Large intestine (tissue), 3 donors: ENCODE measurements around the gene EPS15. TPM values are rescaled to one million over a fixed set of nuclear protein-coding genes. Genes with fewer than 3 reads are reported as not detected.
"Not testable (repeated sequence)": the region's sequence is repeated elsewhere in the genome, so short reads cannot be mapped to it uniquely, and the experiment has no call there.

ENCODE experiments used
- DNase-seq, 2 donors: peaks; one replicate each; pipeline versions ENCODE4 v3.0.0 to v3.0.0-alpha.2; 2013
- H3K27ac ChIP-seq: one replicate; pipeline ENCODE4 v1.5.1; 2013; ENCODE audit warnings: low read length
- H3K27me3 ChIP-seq: 2 replicates; pipeline ENCODE4 v1.6.1; 2013; ENCODE audit warnings: low read length; ENCODE audit not compliant: control insufficient read depth, insufficient read depth
- H3K36me3 ChIP-seq: 2 replicates; pipeline ENCODE4 v1.6.1; 2013; ENCODE audit warnings: low read length; ENCODE audit not compliant: control insufficient read depth, insufficient read depth
- H3K4me1 ChIP-seq: one replicate; pipeline ENCODE4 v1.6.1; 2013; ENCODE audit warnings: low read length; ENCODE audit not compliant: control insufficient read depth, insufficient read depth
- H3K4me3 ChIP-seq: one replicate; pipeline ENCODE4 v1.5.1; 2013; ENCODE audit warnings: low read length
- H3K9me3 ChIP-seq: one replicate; pipeline ENCODE4 v1.6.1; 2013; ENCODE audit warnings: mild to moderate bottlenecking, low read depth, low read length, moderate library complexity; ENCODE audit not compliant: control insufficient read depth
- WGBS: methylation state at CpG from one replicate; pipeline ENCODE4 v1.1.5; 2013; ENCODE audit warnings: low lambda C conversion rate; ENCODE audit not compliant: insufficient coverage; 5-methylcytosine and 5-hydroxymethylcytosine counted together
- polyA plus RNA-seq: library from polyadenylated mRNA; unstranded; fragments of 120-200 nt; gene quantifications from one replicate; pipeline ENCODE4 v1.2.1, GENCODE V29; 2013

Gene EPS15
- polyA plus RNA-seq, 1 donor: 34.2 TPM

DNA sequence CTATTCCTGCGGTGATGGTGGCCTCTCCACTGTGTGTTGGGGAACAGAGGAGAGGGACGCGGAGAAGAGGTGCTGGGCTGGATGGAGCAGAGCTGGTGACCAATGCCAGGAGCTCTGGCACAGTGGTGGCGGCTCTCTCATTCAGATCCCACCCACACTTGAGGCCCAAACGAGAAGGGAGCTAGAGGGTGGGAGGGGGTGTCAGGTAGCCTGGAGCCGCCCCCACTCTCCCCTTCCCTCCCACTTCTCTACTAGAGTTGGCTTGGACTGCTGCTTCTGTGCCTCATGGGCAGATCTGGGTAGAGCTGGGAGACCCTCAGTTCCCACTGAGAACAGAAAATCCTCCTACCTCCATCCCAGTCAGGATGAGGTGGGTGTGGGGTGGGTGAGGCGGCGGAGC lies 192.2 kb downstream of the EPS15 start:
- no peak overlapping the region for H3K4me3 ChIP-seq
- no peaks in the 10 kb centered on the region for H3K9me3 ChIP-seq
- no peak for DNase-seq
- peaks cover 22% of the 10 kb centered on the region for H3K4me1 ChIP-seq
- peaks cover 3% of the 10 kb centered on the region for H3K36me3 ChIP-seq
- WGBS: no CpG with 5 or more reads among the region's 8 CpGs
- no peak overlapping the region for H3K27ac ChIP-seq
- H3K27me3 ChIP-seq: peaks cover 5% of the 10 kb centered on the region

DNA sequence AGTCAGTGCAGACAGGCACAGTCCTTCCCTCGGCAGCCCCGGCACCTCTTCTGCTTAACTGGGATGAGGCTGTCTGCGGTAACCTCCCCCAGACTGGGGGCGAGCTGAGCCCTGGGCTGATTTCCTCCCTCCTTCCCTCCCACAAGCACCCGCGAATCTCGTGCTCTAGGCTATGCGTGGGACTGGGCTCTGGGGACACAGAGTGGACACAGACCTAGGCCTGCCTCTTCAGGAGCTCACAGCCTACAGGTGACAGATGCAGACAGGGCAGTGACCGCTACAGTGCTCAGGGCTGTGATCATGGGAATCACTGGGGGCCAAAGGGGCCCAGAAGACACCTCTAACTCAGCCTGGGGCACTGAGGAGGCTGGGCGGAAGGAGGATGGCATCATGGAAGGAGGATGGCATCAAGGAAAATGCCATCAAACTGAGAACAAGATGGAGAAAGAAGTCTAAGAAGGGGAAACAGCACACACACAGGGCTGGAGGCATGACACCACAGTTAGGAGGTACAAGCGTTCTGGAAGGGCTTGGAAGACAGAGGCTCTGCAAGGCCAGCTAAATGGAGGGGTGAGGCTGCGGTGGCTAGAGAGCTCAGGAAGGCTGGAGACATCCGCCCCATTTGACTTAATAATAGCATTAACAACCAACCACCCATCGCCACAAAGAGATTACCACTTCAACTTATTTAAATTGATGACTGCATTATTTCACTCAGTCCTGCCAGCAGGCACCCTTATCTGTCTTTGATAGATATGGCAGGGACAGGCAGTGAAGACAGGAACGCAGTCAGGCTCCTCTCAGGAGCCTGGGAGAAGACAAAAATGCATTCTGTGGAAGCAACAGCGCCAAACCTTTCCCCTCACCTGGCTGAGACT lies 192.9 kb downstream of the EPS15 start:
- H3K27ac ChIP-seq: no peak overlapping the region
- WGBS: 100% methylated on average over 1 of the region's 16 CpGs
- H3K9me3 ChIP-seq: no peaks in the 10 kb centered on the region
- no peak overlapping the region for H3K4me3 ChIP-seq
- H3K27me3 ChIP-seq: peaks cover 5% of the 10 kb centered on the region
- H3K36me3 ChIP-seq: peaks cover 3% of the 10 kb centered on the region
- no peak for DNase-seq
- H3K4me1 ChIP-seq: peaks cover 19% of the 10 kb centered on the region

DNA sequence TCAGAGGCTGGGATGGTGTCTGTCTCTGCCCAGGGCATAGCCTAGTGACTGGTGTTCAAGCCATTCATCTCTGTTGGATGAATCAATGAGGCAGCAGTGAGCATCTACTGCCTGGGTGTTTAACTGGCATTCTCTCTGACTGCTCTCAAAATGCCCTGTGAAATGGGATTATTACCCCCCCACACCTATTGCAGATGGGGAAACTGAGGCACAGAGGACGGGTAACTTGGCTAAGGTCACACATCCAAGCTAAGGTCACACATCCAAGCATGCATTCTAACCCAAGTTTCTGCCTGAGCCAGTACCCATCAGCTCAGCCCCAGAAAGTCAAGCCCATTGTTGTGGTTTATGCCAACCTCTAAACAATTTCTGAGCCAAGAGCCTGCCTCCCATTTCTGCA lies 193.7 kb downstream of the EPS15 start:
- DNase-seq: no peak
- Histone ChIP-seq H3K4me3 (no peak overlapping the region), H3K4me1 (peaks cover 15% of the 10 kb centered on the region), H3K27me3 (peaks cover 5% of the 10 kb centered on the region), H3K9me3 (no peaks in the 10 kb centered on the region), H3K27ac (no peak overlapping the region), H3K36me3 (peaks cover 3% of the 10 kb centered on the region)
- no CpG with 5 or more reads among the region's 1 CpG for WGBS

DNA sequence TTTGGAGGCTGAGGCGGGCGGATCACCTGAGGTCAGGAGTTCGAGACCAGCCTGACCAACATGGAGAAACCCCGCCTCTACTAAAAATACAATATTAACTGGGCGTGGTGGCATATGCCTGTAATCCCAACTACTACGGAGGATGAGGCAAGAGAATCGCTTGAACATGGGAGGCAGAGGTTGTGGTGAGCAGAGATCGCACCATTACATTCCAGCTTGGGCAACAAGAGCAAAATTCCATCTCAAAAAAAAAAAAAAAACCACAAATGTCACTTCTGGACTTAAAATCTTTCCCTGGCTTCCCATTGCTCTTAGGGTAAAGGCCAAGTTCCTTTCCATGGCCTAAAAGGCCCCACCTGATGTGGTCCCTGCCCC lies 194.1 kb downstream of the EPS15 start:
- peaks cover 15% of the 10 kb centered on the region for H3K4me1 ChIP-seq
- H3K27ac ChIP-seq, H3K36me3 ChIP-seq, H3K9me3 ChIP-seq, H3K27me3 ChIP-seq, H3K4me3 ChIP-seq, DNase-seq: not testable (repeated sequence)
- no CpG with 5 or more reads among the region's 8 CpGs for WGBS

DNA sequence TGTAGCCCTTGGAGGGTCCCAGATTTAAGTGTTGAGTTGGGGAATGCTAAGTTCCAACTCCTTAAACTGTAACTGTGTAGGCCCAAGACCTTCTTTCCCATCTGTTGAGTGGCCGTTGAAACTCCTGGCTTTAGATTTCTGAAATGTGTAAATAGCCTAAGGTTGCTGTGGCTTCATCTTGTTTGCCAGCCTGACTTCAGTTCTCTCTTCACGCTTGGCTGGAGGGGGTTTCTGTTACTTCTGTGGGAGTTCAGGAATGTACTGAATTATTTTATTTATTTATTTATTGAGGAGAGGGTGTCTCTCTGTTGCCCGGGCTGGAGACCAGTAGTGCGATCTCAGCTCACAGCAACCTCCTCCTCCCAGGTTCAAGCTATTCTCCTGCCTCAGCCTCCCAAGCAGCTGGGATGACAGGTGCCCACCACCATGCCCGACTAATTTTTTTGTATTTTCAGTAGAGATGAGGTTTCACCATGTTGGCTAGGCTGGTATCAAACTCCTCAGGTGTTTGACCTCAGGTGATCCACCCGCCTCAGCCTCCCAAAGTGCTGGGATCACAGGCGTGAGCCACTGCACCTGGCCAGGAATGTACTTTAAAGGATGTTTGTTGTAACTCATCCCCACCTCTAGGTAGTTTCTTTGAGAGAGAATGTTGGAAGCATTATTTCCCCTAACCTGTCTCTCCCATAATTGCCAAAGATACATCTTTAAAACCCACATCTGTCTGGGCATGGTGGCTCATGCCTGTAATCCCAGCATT lies 194.6 kb downstream of the EPS15 start:
- Histone ChIP-seq H3K9me3 (no peaks in the 10 kb centered on the region), H3K27ac (no peak overlapping the region), H3K36me3 (peaks cover 3% of the 10 kb centered on the region), H3K27me3 (no peaks in the 10 kb centered on the region), H3K4me3 (no peak overlapping the region), H3K4me1 (peaks cover 10% of the 10 kb centered on the region)
- no peak for DNase-seq
- 100% methylated on average over 1 of the region's 7 CpGs for WGBS

DNA sequence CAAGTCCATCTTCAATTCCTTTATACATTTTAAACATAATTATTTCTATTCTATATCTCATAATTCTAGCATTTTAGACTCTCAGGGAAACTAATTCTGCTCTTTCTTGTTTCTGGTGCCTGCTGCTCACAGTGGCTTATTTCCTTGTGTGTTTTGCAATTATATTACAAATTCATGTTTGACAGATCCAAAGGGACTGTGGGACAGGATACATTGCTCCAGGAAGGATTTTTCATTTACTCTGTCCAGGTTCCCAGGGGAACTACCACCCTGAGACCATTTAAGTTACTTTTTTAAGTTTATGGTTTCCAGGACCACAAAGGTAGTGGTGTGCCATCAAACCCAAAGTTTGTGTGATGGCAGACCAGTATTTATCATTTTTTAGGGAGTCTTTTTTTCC lies 195.3 kb downstream of the EPS15 start:
- Histone ChIP-seq H3K27ac (no peak overlapping the region), H3K4me3 (no peak overlapping the region), H3K4me1 (peaks cover 4% of the 10 kb centered on the region), H3K36me3 (peaks cover 2% of the 10 kb centered on the region), H3K27me3 (no peaks in the 10 kb centered on the region), H3K9me3 (no peaks in the 10 kb centered on the region)
- DNase-seq: no peak

DNA sequence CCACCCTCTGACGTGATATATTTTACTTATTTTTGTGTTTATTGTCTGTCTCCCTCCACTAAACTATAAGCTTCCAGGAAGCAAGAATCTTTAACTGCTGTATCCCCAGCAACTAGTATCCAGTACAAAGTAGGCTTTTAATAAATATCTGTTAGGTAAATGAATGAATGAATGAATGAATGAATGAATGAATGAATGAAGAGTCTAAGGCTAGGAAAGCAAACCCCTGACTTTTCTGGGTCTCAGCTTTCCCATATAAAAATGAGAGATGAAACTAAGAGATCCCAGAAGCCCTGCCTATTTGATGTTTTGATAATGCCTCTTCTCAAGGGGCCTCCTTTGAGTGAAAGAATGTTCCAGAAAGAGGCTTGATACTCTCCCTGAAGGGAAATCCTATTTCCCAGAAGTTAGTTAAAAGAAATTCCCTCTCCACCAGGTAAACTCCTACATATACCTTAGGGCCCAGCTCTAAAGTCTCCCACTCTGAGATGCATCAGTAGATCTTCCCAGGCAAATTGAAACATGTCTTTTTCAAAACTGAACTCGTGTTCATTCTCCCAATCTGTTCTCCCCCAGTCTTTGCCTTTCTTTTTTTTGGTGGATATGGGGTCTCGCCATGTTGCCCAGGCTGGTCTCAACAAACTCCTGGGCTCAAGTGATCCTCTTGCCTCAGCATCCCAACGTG lies 196.5 kb downstream of the EPS15 start:
- peaks cover 4% of the 10 kb centered on the region for H3K4me1 ChIP-seq
- H3K9me3 ChIP-seq: no peaks in the 10 kb centered on the region
- H3K36me3 ChIP-seq: no peaks in the 10 kb centered on the region
- H3K27me3 ChIP-seq: no peaks in the 10 kb centered on the region
- DNase-seq: no peak
- H3K4me3 ChIP-seq: no peak overlapping the region
- no peak overlapping the region for H3K27ac ChIP-seq
- 89% methylated on average over 1 of the region's 4 CpGs for WGBS

DNA sequence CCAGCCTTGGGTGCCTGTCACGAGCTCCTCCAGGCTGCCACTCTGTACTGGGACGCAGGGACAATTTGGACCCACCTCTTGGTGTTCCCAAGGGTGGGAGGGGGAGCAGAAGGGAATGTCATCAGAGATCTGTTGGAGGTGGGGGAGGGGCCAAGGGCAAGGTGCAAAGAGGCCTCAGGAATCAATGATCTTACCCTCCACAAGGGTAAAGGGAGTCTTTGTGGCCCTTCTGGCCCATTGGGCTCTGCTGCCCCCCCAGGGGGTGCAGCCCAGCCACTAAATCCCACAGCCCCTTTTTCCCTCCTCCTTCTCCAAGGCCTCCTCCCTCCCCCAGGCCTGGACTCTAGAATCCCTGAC lies 197.2 kb downstream of the EPS15 start:
- H3K9me3 ChIP-seq: no peaks in the 10 kb centered on the region
- no peaks in the 10 kb centered on the region for H3K36me3 ChIP-seq
- peaks cover 8% of the 10 kb centered on the region for H3K4me1 ChIP-seq
- no peak overlapping the region for H3K27ac ChIP-seq
- H3K4me3 ChIP-seq: no peak overlapping the region
- WGBS: no CpG with 5 or more reads among the region's 2 CpGs
- no peaks in the 10 kb centered on the region for H3K27me3 ChIP-seq
- peak in 1 of 2 donors; percentile 23 for DNase-seq

DNA sequence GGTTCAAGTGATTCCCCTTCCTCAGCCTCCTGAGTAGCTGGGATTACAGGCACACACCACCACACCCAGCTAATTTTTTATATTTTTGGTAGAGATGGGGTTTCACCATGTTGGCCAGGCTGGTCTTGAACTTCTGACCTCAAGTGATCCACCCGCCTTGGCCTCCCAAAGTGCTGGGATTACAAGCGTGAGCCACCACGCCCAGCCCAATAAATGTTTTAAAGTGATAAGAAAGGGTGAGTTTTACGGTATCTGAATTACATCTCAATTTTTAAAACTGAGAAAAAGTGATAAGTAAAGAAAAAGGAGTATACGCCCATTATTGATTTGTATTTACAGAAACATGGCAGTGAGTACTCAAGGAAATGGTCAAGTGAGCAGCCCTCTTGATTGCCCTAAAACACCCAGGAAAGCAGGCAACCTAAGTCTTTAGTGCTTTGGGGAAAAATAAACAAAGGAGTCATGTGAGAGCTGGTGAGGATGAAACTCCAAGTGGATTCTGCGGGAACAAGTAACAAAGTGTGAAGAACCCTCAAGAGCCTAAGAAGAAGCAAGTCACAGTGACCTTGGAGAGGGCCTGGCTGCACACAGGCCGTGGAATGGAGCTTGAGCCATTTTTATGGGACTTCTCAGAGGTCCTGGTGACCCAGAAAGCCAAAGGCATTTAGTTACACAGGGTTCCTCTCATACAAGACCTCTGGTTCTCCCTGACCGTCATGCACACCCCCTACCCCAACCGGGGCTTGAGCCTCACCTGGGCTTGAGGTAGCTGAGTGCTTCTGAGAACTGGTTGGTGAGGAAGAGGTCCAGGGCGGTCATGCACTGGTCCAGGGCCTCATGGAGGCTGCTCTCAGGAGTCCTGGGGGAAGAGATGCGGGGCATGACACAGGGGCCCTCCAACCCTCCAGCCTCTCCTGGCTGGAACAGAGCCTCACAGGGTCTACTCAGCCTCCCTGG lies 197.8 kb downstream of the EPS15 start:
- Histone ChIP-seq H3K27ac (peak overlapping the region; percentile 2), H3K4me1 (peaks cover 13% of the 10 kb centered on the region), H3K27me3 (no peaks in the 10 kb centered on the region), H3K9me3 (no peaks in the 10 kb centered on the region), H3K36me3 (no peaks in the 10 kb centered on the region), H3K4me3 (no peak overlapping the region)
- 10% methylated on average over 2 of the region's 11 CpGs for WGBS
- peak in 1 of 2 donors; percentile 73 for DNase-seq

DNA sequence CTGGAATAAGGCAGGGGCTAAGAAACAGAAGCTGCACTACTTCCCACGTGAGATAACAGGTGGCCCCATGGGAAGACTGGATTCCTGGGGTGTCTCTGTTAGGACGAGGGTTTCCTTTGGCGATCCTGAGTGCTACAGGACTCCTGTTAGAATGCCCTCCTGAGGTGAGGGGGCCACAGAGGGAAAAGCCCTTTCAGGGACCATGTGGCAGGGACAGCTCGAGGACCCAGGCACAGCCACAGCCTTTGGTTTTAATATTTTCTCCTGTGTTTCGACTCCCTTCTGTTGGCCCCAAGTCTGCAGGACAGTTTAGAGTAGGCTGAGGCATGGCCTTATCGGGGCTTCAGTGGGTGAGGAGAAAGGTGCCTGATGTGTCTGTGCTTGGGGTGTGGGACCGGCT lies 201.3 kb downstream of the EPS15 start:
- Histone ChIP-seq H3K27ac (no peak overlapping the region), H3K36me3 (no peaks in the 10 kb centered on the region), H3K27me3 (no peaks in the 10 kb centered on the region), H3K9me3 (no peaks in the 10 kb centered on the region), H3K4me1 (peaks cover 44% of the 10 kb centered on the region), H3K4me3 (no peak overlapping the region)
- no peak for DNase-seq
- WGBS: no CpG with 5 or more reads among the region's 7 CpGs
